ENCODE results near the gene TMEM123.
"Not testable (repeated sequence)": the region's sequence is repeated elsewhere in the genome, so short reads cannot be mapped to it uniquely, and the experiment has no call there.

TMEM123 gene

DNA sequence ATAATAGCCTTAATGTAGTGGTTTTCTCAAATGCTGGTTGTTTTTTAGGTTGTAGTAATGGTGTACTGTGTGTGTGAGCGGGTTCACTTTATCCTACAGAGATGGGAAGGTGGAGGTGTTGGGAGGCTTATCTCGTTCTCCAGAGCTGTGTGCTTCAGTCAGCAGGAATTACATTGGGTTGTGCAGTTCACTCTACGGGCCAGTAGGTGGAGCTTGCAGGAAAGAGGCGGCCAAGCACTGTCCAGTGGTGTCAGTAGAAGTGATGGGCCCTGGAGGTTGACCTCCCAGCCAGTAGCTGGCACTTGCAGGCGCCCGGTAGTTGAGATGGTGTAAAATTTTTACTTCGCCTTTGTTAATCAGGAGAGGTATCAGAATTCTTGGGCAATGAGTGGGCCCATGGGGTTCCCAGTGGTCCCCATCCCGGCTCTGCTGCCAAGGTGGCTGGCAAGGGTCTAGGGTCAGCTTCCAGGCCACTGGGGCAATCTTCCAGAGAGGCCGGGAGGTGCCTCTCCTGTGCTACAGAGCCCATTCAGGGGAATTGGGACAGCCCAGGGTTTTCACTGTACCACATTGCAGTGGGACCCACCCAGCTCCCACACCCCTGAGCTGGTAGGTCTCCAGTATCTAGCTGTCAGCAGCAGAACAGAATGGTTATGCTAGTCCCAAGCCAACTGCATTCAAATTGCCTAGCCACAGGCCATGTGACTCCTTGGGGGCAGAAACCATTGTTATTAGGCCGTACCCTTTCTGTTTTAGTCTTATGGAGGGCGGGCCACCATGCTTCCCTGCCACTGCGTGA, 61.7 kb downstream of the TMEM123 start:
- peak; percentile 53 for DNase-seq

DNA sequence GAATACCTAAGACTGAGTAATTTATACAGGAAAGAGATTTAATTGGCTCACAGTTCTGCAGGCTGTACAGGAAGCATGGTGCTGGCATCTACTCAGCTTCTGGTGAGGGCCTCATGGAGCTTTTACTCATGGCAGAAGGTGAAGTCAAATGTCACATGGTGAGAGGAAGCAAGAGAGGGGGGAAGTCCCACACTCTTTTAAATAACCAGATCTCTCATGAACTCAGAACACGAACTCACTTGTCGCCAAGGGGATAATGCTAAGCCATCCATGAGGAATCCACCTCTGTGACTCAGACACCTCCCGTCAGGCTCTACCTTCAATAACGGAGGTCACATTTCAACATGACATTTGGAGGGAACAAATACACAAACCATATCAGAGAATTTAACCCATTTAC, 63.3 kb downstream of the TMEM123 start:
- no peak for DNase-seq

DNA sequence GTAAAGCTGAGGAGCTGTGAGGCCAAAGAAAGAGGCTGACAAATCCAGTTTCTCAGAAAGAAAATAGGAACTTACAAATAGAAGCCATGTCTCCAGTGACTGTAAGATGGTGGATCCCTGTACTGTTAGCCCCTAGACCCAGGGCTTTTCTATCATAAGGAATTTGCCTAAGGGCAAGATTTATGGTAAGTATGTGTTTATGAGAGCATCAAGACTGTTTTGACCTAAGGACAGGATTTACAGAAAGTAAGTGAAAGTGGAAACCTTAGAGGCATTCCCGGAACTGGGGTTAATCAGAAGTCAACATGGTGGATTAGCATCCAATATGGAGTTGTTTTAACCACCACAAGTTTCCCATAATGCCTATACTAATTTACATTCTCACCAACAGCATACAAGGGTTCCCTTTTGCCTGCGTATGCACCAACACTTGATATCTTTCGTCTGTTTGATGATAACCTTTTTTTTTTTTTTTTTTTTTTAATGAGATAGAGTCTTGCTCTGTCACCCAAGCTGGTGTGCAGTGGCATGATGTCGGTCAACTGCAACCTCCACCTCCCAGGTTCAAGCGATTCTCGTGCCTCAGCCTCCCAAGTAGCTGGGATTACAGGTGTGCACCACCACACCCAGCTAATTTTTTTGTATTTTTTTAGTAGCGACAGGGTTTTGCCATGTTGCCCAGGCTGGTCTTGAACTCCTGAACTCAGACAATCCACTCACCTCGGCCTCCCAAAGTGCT, 65.4 kb downstream of the TMEM123 start:
- no peak for DNase-seq

DNA sequence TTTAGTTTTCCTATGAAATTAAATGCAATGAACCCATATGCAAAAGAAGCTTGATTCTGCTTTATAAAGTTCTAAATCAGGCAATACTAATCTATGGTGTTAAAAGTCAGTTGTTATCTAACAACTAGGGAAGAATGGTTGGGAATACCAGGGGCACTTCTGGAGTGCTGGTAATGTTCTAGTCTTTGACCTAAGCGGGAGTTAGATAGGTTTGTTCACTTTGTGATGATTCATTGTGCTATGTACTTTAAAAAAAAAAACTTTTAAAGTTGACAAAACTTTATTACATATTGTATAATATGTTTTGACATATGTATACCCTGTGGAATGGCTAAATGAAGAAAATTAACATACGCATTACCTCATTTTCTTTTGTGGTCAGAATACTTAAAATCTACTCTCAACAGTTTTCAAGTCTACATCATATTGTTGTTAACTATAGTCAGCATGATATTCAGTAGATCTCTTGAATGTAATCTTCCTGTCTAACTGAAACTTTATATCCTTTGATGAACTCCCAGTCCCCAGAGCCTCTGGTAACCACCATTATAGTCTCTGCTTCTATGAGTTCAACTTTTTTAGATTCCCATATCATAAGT, 66.3 kb downstream of the TMEM123 start:
- no peak for DNase-seq

DNA sequence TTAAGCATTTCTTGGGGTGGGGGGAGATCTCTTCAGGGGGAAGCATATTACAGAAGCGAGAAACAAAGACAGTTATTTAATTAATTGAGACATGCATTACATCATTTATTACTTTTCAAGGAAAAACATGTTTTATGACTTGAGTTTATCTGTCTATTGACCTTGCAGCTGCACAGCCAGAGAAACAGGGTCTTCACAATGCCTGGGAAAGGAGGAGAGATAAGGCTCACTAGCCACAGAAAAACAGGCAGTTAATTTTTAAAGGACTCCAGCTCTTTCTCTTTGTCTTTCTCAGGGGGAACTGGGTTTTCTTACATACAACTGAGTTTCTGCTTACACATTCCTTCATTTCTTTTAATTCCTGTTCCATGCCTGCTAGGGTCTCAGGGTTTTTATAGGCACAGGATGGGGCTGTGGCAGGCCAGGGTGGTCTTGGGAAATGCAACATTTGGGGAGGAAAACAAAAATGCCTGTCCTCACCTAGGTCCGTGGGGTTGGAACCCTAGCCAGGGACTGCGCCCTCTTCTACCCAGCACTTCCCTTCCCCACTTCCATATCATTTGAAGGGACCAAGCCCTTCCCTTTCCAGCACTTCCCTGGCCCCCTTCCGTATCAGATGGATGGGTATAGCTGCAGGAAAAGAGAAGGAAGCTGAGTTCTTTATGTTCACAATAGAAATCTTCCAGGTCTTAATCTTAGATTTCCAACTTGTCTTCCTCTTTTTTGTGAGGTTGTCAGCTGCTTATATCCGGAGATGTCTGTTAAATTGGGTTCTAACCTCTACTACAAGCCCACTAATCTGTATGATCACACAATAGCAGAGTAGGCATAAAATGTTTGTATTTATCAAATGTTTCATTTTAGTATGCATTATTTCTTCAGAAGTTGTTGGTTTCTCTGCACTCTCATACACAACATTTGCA, 67.2 kb downstream of the TMEM123 start:
- DNase-seq, result no peak

DNA sequence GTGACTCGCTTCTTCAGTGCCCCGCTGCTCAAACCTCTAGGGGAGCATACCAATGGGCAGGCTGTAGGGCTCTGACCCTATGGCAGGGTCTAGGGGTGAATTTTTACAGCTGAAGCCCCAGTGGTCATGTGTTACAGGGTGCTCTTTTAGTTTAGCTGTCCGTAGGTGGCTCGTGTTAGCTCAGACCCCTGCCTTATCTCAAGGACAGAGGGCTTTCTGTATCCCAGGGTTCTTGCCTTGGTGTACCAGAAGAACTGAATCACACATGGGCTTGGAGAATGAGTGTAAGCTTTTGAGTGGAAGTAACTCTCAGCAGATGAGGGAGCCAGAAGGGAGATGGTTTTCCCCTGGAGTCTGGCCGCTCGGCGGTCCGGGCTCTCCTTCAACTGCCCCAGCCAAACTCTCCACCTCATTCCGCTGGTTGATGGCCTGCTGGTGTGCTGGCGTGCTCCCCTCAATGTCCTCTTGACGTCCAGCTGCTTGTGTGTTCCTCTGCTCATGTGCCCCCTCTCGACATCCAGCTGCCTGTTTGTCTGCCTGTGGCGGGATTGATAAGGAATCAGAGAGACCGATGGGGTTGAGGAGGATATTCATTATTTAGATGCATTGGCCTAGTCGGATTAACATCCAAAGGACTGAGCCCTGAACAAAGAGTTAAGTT, 68.0 kb downstream of the TMEM123 start:
- no peak for DNase-seq

DNA sequence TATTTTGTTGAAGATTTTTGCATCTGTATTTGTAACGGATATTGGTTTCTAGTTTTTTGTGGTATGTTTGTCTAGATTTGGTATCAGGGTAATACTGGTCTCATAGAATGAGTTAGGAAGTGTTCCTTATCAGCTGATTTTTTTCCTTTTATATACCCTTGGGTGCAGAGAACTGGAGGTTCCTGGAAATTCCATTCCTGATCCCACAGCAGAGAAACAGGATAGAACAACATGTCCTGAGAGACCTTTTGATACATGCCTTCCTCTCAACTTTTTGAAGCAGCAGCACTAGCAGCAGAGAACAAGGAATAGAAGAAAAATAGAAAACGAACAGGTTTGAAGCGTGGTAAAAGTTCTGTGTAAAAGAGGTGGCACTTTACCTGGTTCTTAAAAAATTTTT, 68.7 kb downstream of the TMEM123 start:
- DNase-seq, result no peak

DNA sequence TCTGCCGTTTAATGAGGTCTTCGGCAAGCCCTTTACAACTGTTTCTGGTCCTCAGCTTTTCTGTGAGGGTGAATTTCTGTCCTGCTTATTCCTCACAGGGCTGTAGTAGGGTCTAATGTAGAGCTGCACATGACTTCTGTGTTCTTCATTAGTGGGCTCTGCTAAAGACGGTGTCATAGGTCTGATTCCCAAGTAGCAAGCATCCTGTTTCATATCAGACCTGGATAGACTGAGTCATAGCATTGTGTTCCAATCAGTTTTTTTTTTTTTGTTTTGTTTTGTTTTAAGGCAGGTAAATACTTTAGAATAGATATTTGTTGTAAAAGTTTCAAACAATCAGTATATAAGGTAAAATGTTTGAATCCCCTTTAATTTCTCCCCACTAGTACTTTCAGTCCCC, 70.2 kb downstream of the TMEM123 start:
- DNase-seq, result no peak

DNA sequence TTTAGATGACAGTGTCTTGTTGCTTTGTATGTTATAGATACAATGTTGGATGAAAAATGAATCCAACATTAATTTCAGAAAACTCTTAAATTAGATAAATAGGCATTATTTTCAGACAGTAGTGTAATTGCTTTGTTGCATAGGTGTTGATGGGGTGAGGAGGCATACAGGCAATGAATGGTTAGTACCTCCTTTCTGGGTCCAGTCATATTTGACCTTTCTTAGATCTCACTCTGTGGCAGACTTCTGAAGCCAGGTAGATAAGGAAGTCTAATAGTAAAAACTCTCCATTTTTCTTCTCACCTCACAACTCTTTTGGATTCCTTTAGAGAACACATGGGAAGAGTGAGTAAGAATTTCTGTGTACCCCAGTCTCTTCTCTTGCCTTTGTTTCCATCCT, 73.7 kb downstream of the TMEM123 start:
- DNase-seq, result no peak

DNA sequence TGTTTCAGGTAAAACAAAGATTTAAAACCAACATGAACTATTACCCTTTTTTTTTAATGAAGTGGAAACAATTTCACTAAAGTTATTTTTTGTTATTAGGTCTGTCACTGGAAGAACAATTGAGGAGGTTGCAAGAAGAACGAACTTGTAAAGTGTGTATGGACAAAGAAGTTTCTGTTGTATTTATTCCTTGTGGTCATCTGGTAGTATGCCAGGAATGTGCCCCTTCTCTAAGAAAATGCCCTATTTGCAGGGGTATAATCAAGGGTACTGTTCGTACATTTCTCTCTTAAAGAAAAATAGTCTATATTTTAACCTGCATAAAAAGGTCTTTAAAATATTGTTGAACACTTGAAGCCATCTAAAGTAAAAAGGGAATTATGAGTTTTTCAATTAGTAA, 74.7 kb downstream of the TMEM123 start:
- DNase-seq, result no peak

DNA sequence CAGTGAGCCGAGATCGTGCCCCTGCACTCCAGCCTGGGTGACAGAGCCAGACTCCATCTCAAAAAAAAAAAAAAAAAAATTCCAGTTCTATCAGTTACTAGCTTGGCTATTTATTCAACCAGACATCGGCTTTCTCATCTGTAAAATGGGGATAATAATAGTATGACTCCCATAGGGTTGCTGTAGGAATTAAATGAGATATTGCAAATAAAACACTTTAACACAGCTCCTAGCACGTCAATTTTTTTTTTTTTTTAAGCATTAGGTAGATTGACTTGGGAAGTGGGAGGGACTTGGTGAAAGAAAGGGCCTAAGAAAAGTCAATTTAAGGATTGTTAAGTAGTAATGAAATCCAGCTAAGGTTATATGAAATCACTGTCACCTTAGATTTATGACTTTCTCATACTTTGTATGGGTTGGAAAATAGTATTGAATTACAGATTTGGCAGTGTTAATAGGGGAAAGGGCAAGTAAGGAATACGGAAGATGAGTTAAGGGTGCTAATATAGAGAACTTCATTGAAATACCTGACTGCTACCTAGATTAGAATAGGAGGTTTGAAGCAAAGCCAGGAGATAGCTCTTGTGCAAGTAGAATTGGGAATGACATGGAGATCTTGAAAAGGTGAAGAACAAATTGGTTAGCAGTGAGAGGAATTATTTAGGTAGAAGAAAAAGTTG, 76.7 kb downstream of the TMEM123 start:
- no peak for DNase-seq

DNA sequence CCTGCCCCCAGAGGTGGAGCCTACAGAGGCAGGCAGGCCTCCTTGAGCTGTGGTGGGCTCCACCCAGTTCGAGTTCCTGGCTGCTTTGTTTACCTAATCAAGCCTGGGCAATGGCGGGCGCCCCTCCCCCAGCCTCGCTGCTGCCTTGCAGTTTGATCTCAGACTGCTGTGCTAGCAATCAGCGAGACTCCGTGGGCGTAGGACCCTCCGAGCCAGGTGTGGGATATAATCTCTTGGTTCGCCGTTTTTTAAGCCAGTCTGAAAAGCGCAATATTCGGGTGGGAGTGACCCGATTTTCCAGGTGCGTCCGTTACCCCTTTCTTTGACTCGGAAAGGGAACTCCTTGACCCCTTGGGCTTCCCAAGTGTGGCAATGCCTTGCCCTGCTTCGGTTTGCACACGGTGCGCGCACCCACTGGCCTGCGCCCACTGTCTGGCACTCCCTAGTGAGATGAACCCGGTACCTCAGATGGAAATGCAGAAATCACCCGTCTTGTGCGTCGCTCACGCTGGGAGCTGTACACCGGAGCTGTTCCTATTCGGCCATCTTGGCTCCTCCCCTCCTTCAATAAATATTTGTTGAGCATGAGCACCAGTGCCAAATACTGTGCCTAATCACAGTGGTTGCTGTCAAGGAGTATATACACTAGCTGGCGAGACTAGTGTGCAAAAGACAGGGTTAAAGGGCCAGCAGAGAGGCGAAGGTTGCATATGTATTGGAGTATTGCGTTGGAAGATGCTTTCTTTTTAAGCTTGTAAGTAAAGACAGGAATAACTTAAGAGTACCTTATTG, 77.7 kb downstream of the TMEM123 start:
- not testable (repeated sequence) for DNase-seq

DNA sequence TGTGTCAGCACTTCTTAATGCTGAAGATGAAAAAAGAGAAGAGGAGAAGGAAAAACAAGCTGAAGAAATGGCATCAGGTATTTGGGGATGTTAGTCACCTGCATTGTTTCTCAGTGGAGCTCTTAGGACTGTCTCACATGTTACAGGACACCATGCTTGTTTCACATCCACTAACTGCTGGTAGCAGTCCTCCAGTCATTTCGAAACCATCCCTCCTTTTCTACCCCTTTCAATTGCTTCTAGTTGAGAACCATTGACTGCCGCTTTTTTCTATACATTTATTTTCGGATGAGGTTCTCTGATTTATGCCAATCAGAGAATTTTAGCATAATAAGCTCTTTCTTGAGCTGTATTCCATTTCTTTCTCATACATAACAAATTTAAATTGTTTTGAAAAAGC, 84.1 kb downstream of the TMEM123 start:
- DNase-seq, result no peak

DNA sequence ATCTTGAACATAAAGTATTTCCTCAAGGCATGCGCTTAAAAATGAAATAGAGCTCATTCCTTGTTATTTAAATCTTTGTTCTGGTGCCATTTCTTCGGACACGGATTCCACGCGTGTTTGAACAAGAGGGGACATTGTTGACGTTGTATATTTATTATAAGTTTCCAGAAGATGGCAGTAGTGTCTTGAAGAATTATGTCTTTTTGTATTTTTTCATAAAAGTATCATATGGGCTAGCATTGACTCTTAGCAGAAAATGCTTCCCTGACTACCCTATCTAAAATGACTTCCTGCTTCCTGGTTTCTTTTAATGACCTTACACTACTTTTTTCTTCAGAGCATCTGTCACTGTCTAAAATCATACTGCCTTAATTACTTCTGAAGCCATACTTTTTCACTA, 85.2 kb downstream of the TMEM123 start:
- no peak for DNase-seq

DNA sequence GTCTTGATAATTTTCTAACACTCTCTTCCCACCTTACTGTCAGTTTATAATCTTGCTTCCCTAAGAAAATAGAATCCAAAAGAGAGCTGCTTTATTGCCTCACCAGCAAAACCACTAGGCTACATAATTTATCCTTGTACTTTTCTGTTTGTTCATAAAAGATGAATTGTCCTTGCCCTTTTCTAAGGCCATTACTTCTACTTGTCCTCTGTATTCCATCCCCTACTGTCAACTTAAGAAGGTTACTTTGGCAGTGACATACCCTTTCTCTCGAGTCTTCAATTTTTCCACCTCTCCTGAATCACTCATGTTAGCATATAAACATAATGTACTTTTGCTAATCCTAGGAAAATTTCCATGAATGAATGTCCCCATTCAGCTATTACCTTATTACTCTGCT, 87.6 kb downstream of the TMEM123 start:
- no peak for DNase-seq

DNA sequence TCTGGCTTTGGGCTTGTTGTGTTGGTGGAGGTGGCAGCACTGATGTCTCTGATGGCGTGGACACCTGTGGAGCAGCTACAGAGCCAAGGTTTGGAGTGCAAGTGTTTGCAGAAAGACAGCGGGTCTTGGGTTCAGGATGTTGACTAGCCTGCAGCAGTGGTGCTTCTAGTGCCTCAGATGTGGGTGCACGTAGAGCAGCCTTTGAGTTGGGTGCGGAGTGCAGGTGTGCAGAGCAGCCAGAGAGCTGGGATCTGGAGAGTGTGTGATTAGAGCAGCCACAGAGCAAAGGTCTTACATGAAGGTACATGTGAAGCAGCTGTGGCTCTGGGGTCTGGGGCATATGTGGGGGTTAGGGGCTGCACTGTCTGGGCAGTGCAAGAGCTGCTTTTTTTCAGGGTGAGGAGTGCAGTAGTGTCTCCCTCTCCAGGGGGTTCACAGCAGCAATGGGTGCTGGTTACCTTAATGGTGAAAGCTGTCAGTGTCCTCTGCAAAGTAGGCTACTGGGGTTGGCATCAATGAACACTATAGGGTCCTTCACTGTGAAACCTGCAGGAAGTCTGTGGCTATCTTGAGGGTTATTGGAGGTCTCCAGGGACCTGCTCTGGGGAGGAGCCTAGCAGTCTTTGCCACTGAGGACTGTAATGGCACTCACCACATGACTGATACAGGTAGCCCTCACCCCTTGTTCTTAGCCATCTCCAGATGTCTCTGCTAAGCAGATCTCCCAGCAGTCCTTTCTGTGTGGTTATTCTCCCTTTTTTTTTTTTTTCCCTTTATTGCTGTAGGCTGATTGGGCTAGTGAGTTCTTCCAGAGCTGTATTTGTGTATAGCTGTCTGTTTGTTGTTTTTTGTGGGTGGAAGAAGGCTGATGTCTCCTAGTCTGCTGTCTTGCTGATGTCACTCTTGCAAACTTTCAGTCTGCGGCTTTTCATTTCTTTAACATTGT, 91.2 kb downstream of the TMEM123 start:
- no peak for DNase-seq

DNA sequence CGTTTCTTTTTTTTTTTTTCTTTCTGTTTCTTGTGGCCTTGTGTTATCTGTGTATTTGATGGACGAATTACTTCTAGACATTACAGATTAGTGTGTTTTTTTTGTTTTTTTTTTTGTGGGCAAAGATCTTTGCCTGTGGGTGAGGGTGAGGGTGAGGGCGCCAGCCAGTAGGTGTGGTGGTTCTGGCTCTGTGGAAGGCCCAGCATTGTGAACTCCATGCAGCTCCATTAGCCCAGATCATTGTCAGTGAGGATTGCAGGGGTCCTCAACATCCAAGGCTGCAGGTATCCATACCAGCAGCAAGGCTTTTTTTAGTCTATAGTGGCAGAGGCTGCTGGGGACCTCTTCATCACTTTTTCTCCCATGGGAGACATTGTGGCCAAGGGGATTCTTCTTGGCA, 91.9 kb downstream of the TMEM123 start:
- DNase-seq, result no peak

DNA sequence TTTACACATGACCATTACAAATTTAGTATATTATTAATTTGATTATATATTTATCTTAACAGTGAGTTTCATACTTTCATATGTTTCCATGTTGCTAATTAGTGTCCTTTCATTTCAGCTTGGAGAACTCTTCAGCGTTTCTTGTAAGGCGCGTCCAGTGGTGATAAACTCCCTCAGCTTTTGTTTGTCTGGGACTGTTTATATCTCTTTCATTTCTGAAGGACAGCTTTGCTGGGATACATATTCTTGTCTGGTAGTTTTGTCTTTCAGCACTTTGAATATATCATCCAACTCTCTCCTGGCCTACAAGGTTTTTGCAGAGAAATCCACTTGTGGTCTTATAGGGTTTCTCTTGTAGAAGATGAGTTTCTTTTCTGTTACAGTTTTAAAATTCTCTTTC, 93.2 kb downstream of the TMEM123 start:
- DNase-seq, result no peak

DNA sequence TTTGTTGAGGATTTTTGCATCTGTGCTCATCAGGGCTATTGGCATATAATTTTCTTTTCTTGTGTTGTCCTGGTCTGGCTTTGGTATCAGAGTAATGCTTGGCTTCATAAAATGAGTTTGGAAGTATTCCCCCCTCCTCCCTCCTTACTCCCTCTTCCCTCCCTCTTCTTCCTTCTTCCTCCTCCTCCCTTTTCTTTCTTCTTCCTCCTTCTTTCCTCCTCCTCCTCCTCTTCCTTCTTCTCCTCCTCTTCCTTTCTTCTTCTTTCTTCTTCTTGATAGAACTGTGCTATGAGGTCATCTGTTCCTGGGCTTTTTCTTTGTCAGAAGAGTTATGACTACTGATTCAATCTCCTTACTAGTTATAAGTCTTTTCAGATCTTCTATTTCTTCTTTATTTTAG, 95.4 kb downstream of the TMEM123 start:
- no peak for DNase-seq

All from NCI-H345 (cell line).